PC-3 (cell line): ENCODE results near the gene ENPP1. TPM values are rescaled to one million over a fixed set of nuclear protein-coding genes. Genes with fewer than 3 reads are reported as not detected.

Experiments
- ATAC-seq: fragments of 200-7000 bp; cut with Tn5 transposase; 2 replicates; pipeline ENCODE4 v1.9.1; 2020; ENCODE audit warnings: mild to moderate bottlenecking, moderate library complexity
- BruUV-seq: library from RNA; stranded (reverse); fragments of 400-500 nt; replicated peaks from 2 replicates; lab custom pipeline; 2021; lab: Mats Ljungman, UMichigan
- CTCF ChIA-PET: fragments of 300-600 bp; sonication (Branson Sonifier 250); formaldehyde crosslinking; loops from one replicate; lab custom pipeline; 2022; ENCODE audit warnings: antibody characterized with exemption; lab: Charles Lee
- POLR2A ChIA-PET: fragments of 300-600 bp; sonication (Branson Sonifier 250); formaldehyde crosslinking; loops from one replicate; lab custom pipeline; 2022; ENCODE audit warnings: antibody characterized with exemption; ENCODE audit not compliant: unreplicated experiment; lab: Charles Lee
- DNase-seq: peaks from one replicate; pipeline ENCODE4 v3.0.0-alpha.2; 2015
- H2AFZ ChIP-seq: fragments of 300-600 bp; sonication (generic); 2 replicates; pipeline ENCODE4 v1.6.0; 2016; ENCODE audit warnings: antibody characterized with exemption, low read length
- H3F3A ChIP-seq: fragments of 300-600 bp; sonication (generic); one replicate; pipeline ENCODE4 v1.6.0; 2017; ENCODE audit warnings: antibody characterized with exemption, low read length, control low read depth, mild to moderate bottlenecking; ENCODE audit not compliant: unreplicated experiment
- H3K27ac ChIP-seq: fragments of 300-600 bp; sonication (generic); 2 replicates; pipeline ENCODE4 v1.5.1; 2016; ENCODE audit warnings: mild to moderate bottlenecking, low read length
- H3K27me3 ChIP-seq: fragments of 300-600 bp; sonication (generic); 2 replicates; pipeline ENCODE4 v1.6.1; 2016; ENCODE audit warnings: low read length, mixed read lengths
- H3K36me3 ChIP-seq: fragments of 300-600 bp; sonication (generic); 2 replicates; pipeline ENCODE4 v1.6.1; 2016; ENCODE audit warnings: low read depth, mixed run types, low read length, mixed read lengths
- H3K4me1 ChIP-seq: fragments of 300-600 bp; sonication (generic); 2 replicates; pipeline ENCODE4 v1.5.1; 2016; ENCODE audit warnings: low read length; ENCODE audit not compliant: insufficient read depth
- H3K4me2 ChIP-seq: fragments of 300-600 bp; sonication (generic); 2 replicates; pipeline ENCODE4 v1.6.0; 2016; ENCODE audit warnings: low read length
- H3K4me3 ChIP-seq: fragments of 300-600 bp; sonication (generic); 2 replicates; pipeline ENCODE4 v1.5.1; 2016; ENCODE audit warnings: mild to moderate bottlenecking, low read length, mixed read lengths
- H3K79me2 ChIP-seq: fragments of 300-600 bp; sonication (generic); 2 replicates; pipeline ENCODE4 v1.6.1; 2017; ENCODE audit warnings: low read length, mixed read lengths
- H3K9ac ChIP-seq: fragments of 300-600 bp; sonication (generic); 2 replicates; pipeline ENCODE4 v1.6.0; 2016; ENCODE audit warnings: mild to moderate bottlenecking, low read length
- H3K9me2 ChIP-seq: fragments of 300-600 bp; sonication (generic); replicated peaks from 2 replicates; pipeline ENCODE4 v1.6.1; 2016; ENCODE audit warnings: mixed run types, low read length, mixed read lengths
- H3K9me3 ChIP-seq: fragments of 300-600 bp; sonication (generic); 2 replicates; pipeline ENCODE4 v1.6.1; 2016; ENCODE audit warnings: low read length, mixed read lengths
- H4K20me1 ChIP-seq: fragments of 300-600 bp; sonication (generic); 2 replicates; pipeline ENCODE4 v1.6.1; 2016; ENCODE audit warnings: low read length, mixed read lengths
- EZH2 ChIP-seq: fragments of 300-600 bp; sonication (generic); IDR thresholded peaks from one replicate; pipeline ENCODE4 v1.6.1; 2017; ENCODE audit warnings: antibody characterized with exemption, mild to moderate bottlenecking, low read length; ENCODE audit not compliant: unreplicated experiment
- EZH2phosphoT487 ChIP-seq: fragments of 300-600 bp; sonication (generic); IDR thresholded peaks from 2 replicates; pipeline ENCODE4 v1.6.1; 2018; ENCODE audit warnings: mild to moderate bottlenecking, antibody characterized with exemption, low read length, borderline replicate concordance
- intact Hi-C: fragments of 100-400 bp; cut with micrococcal nuclease; formaldehyde crosslinking; loops from 2 replicates; pipeline ENCODE4 v1.9.0; 2023
- total RNA-seq: library from RNA; depleted of rRNA; stranded (reverse); fragments of >200 nt; gene quantifications from 2 replicates; pipeline ENCODE4 v1.2.3, GENCODE V29; 2014
- TF ChIP-seq, protein P1 (sequence below): fragments of 300-600 bp; sonication (generic); conservative IDR thresholded peaks from 2 replicates; pipeline ENCODE4 v1.5.1; 2017; ENCODE audit warnings: antibody characterized with exemption, low read depth, mild to moderate bottlenecking, low read length

The ENPP1 gene
- total RNA-seq, 1 experiment from 2014 or later, result 5.1 TPM

DNA sequence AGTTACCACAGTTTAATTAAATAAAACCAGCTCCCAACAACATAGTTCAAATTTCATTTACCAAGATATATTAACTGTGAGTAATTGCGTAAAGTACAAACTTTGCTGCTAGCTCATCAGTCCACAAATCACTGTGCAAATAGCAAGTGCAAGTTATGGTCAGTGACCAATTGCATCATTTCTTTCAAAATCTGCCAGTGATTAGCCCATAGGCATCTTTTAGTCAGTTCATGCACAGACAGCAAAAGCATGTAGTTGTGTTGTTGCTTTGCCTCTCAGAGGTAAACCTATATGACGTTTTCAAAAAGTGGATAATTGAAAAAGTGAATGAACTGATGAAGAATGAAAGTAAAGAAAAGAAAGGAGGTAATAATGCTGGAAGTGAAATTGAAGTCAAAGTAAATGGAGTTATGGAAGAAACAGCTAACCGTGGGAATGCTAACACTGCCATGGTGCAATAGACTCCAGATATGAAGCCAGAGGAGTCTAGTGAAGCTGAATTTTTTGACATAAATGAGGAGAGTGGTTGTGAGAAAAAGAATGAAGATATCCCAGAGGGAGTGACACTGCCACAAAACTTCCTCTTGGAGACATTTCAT, 36.5 kb downstream of the ENPP1 start:
- H3K27ac ChIP-seq, result no peak overlapping the region
- no peak overlapping the region for H3K4me3 ChIP-seq
- no peak for TF ChIP-seq EZH2phosphoT487
- TF ChIP-seq EZH2, result no peak
- TF ChIP-seq, protein P1, sequence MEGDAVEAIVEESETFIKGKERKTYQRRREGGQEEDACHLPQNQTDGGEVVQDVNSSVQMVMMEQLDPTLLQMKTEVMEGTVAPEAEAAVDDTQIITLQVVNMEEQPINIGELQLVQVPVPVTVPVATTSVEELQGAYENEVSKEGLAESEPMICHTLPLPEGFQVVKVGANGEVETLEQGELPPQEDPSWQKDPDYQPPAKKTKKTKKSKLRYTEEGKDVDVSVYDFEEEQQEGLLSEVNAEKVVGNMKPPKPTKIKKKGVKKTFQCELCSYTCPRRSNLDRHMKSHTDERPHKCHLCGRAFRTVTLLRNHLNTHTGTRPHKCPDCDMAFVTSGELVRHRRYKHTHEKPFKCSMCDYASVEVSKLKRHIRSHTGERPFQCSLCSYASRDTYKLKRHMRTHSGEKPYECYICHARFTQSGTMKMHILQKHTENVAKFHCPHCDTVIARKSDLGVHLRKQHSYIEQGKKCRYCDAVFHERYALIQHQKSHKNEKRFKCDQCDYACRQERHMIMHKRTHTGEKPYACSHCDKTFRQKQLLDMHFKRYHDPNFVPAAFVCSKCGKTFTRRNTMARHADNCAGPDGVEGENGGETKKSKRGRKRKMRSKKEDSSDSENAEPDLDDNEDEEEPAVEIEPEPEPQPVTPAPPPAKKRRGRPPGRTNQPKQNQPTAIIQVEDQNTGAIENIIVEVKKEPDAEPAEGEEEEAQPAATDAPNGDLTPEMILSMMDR, result no peak
- intact Hi-C loops, result loop anchor here (5.0 kb wide), 1 partner anchor 68 kb away; no protein-coding TSS in a partner anchor
- ChIA-PET CTCF (no interaction called here), POLR2A (interaction anchor here (0.6 to 0.7 kb wide), 3 partner anchors 13 to 217 kb away, joined by 3 to 6 read pairs (median 3); partner anchors contain the start of gene MED23)
- H2AFZ ChIP-seq, result peak overlapping the region; percentile 24; the same call in 1 of the 2 replicates
- H4K20me1 ChIP-seq, result no peaks in the 10 kb centered on the region
- ATAC-seq (peak; percentile 89), DNase-seq (peak; percentile 74)
- H3K27me3 ChIP-seq, result no peaks in the 10 kb centered on the region
- no peaks in the 10 kb centered on the region for H3F3A ChIP-seq
- no peaks in the 10 kb centered on the region for H3K9me3 ChIP-seq
- H3K9me2 ChIP-seq, result no peaks in the 10 kb centered on the region
- H3K36me3 ChIP-seq, result no peaks in the 10 kb centered on the region
- H3K4me2 ChIP-seq, result peak overlapping the region; percentile 60
- peaks cover 13% of the 10 kb centered on the region for H3K4me1 ChIP-seq
- H3K9ac ChIP-seq, result no peak overlapping the region
- H3K79me2 ChIP-seq, result no peaks in the 10 kb centered on the region
- BruUV-seq, result no TSS peak

DNA sequence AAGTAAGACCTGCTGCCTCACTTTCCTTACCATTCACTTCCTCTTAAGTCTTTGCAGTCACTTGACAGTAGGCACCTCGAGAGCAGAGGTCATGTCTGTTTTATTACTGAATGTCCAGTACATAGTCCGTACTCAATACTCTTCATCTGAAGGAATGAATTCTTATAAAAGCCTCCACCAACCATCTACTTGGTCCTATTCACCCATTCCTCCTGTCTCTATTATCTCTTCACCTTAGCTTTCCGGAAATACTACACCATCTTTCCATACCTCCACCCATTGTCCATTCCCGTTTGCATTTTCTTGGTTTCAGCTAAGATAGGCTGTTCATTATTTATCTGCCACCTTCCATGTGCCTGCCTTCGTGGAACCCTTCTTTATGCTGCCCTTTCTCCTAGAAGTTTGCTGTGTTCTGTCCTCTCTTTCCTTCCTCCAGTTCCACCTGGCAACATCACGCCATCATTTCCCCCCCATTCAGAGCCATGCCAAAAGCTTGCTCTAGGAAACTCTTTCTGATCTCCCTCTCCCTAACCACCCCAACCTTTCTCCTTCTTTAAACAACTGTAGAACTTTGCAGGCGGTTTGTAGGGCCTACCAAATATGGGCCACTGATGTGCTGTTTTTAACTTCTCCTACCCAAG, 38.3 kb downstream of the ENPP1 start:
- H3K9ac ChIP-seq, result no peak overlapping the region
- H3K27ac ChIP-seq, result no peak overlapping the region
- H2AFZ ChIP-seq, result no peak overlapping the region
- ATAC-seq (no peak), DNase-seq (no peak)
- no peak overlapping the region for H3K4me3 ChIP-seq
- H3F3A ChIP-seq, result no peaks in the 10 kb centered on the region
- H3K79me2 ChIP-seq, result no peaks in the 10 kb centered on the region
- no peaks in the 10 kb centered on the region for H4K20me1 ChIP-seq
- H3K36me3 ChIP-seq, result no peaks in the 10 kb centered on the region
- H3K9me2 ChIP-seq, result no peaks in the 10 kb centered on the region
- H3K4me1 ChIP-seq, result peaks cover 13% of the 10 kb centered on the region
- no TSS peak for BruUV-seq
- TF ChIP-seq EZH2phosphoT487, result no peak
- no peak for TF ChIP-seq EZH2
- TF ChIP-seq, protein P1, result no peak
- H3K27me3 ChIP-seq, result no peaks in the 10 kb centered on the region
- CTCF ChIA-PET, result no interaction called here
- no peak overlapping the region for H3K4me2 ChIP-seq
- no peaks in the 10 kb centered on the region for H3K9me3 ChIP-seq
- intact Hi-C loops, result no loop called here
- POLR2A ChIA-PET, result no interaction called here

DNA sequence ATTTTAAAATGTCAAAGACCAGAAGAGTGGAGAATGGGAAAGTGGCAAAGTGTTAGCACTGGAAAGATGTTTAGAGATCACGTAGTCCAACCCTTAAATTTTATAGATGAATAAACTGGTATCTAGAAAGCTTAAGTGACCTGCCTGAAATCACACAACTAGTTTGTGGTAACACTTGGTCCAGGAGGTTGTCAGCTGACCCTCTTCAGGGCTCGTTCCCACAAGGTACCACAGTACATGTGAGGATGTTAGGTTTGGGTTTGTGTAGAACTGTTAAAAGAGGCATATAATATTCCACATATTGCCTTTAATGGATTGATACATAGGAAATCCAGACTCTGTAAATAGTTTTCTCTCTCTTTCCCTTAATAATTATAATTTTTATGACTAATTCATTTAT, 39.1 kb downstream of the ENPP1 start:
- Histone ChIP-seq H3K9ac (no peak overlapping the region), H3K4me3 (no peak overlapping the region), H3F3A (no peaks in the 10 kb centered on the region), H3K9me3 (no peaks in the 10 kb centered on the region), H3K4me1 (peaks cover 13% of the 10 kb centered on the region), H3K79me2 (no peaks in the 10 kb centered on the region), H3K36me3 (no peaks in the 10 kb centered on the region), H3K4me2 (no peak overlapping the region), H3K27me3 (no peaks in the 10 kb centered on the region), H3K9me2 (no peaks in the 10 kb centered on the region), H3K27ac (no peak overlapping the region), H4K20me1 (no peaks in the 10 kb centered on the region), H2AFZ (no peak overlapping the region)
- DNase-seq (no peak), ATAC-seq (no peak)
- BruUV-seq, result no TSS peak
- TF ChIP-seq EZH2phosphoT487 (no peak), EZH2 (no peak)
- TF ChIP-seq, protein P1, result no peak
- POLR2A ChIA-PET, result no interaction called here
- intact Hi-C loops, result no loop called here
- CTCF ChIA-PET, result no interaction called here
